Cardiac muscle cell (in vitro differentiated cells and primary cell): Measurements from ENCODE around the gene TLE4. TPM values are rescaled to one million over a fixed set of nuclear protein-coding genes. Genes with fewer than 3 reads are reported as not detected.

Source experiments
- DNase-seq, 2 donors: peaks; one replicate each; pipeline versions ENCODE4 v3.0.0 to v3.0.0-alpha.2; 2010 to 2017; ENCODE audit warnings: low read depth in 1 of 2, low spot score in 1 of 2
- H3K27ac ChIP-seq: fragments of 200-600 bp; sonication (generic); 2 replicates; pipeline ENCODE4 v1.5.1; 2016
- H3K27me3 ChIP-seq: fragments of 200-600 bp; sonication (generic); 2 replicates; pipeline ENCODE4 v1.6.0; 2016; ENCODE audit warnings: control low read depth
- H3K36me3 ChIP-seq: fragments of 200-600 bp; sonication (generic); 2 replicates; pipeline ENCODE4 v1.5.1; 2016; ENCODE audit warnings: control low read depth
- H3K4me1 ChIP-seq: fragments of 200-600 bp; sonication (generic); 2 replicates; pipeline ENCODE4 v1.8.1; 2017; ENCODE audit warnings: low read depth, mild to moderate bottlenecking, mixed run types
- H3K4me3 ChIP-seq: fragments of 200-600 bp; sonication (generic); 2 replicates; pipeline ENCODE4 v1.5.1; 2016; ENCODE audit warnings: mild to moderate bottlenecking
- H3K9me3 ChIP-seq: fragments of 200-600 bp; sonication (generic); 2 replicates; pipeline ENCODE4 v1.5.1; 2017; ENCODE audit warnings: low read depth, mild to moderate bottlenecking, control low read depth
- polyA plus RNA-seq: library from polyadenylated mRNA; unstranded; fragments of >200 nt; fragmentation: Nextera tagmentation; extraction: Ambion mirVana; gene quantifications from 2 replicates; pipeline ENCODE4 v1.2.1, GENCODE V29; 2016
- total RNA-seq: library from RNA; depleted of rRNA; stranded (reverse); fragments of >200 nt; gene quantifications from 2 replicates; pipeline ENCODE4 v1.2.3, GENCODE V29; 2016
- TF ChIP-seq, protein P1 (sequence below): IDR thresholded peaks from 2 replicates; pipeline ENCODE4 v1.5.1; 2012; ENCODE audit warnings: low read depth, mild to moderate bottlenecking, low read length

Gene TLE4
- total and polyA plus RNA-seq, 2 experiments from 2014 or later = 9.1 to 11.9 TPM

DNA sequence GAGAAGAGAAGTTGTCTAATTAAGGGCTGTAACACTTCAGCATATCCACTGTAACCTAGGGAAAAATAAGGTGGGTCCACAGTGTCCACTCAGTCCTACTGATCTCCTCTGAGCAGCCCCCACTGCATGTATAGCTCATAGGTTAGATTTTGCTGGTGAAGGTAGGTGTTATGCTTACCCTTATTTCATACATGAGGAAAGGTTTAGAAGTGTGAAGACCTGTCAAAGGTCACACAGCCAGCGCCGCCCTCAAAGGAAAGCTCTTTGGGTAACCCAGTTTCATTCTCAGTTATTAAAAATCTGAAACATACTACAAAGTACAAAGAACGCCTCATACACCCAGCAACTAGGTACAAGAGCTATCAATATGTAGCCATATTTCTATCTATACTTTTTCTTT, 87.2 kb downstream of the TLE4 start:
- Histone ChIP-seq H3K4me1 (no peaks in the 10 kb centered on the region), H3K4me3 (no peak overlapping the region), H3K27me3 (no peaks in the 10 kb centered on the region), H3K36me3 (no peaks in the 10 kb centered on the region), H3K27ac (no peak overlapping the region), H3K9me3 (no peaks in the 10 kb centered on the region)
- TF ChIP-seq, protein P1, sequence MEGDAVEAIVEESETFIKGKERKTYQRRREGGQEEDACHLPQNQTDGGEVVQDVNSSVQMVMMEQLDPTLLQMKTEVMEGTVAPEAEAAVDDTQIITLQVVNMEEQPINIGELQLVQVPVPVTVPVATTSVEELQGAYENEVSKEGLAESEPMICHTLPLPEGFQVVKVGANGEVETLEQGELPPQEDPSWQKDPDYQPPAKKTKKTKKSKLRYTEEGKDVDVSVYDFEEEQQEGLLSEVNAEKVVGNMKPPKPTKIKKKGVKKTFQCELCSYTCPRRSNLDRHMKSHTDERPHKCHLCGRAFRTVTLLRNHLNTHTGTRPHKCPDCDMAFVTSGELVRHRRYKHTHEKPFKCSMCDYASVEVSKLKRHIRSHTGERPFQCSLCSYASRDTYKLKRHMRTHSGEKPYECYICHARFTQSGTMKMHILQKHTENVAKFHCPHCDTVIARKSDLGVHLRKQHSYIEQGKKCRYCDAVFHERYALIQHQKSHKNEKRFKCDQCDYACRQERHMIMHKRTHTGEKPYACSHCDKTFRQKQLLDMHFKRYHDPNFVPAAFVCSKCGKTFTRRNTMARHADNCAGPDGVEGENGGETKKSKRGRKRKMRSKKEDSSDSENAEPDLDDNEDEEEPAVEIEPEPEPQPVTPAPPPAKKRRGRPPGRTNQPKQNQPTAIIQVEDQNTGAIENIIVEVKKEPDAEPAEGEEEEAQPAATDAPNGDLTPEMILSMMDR = no peak
- DNase-seq = no peak

DNA sequence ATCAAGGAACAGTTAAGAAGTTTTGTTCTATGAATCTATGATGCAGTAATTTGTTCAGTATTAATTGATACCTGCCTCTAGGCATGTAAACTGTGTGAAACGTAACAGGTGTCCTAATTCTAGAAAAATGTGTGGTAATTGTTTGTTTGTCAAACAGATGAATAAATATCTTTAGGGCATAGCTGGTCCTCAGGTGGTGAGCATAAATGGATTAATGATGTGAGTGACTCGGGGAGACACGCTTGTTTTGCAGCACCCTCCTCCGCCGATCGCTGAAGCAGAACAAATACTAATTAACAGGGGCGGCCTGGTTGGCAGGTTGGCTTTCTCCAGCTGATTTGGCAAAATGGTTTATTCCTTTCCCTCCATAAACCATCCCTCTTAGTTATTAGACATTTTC, 88.8 kb downstream of the TLE4 start:
- no peak overlapping the region for H3K27ac ChIP-seq
- no peak overlapping the region for H3K4me3 ChIP-seq
- no peaks in the 10 kb centered on the region for H3K27me3 ChIP-seq
- TF ChIP-seq, protein P1 = no peak
- no peaks in the 10 kb centered on the region for H3K4me1 ChIP-seq
- no peaks in the 10 kb centered on the region for H3K36me3 ChIP-seq
- H3K9me3 ChIP-seq = no peaks in the 10 kb centered on the region
- no peak for DNase-seq

DNA sequence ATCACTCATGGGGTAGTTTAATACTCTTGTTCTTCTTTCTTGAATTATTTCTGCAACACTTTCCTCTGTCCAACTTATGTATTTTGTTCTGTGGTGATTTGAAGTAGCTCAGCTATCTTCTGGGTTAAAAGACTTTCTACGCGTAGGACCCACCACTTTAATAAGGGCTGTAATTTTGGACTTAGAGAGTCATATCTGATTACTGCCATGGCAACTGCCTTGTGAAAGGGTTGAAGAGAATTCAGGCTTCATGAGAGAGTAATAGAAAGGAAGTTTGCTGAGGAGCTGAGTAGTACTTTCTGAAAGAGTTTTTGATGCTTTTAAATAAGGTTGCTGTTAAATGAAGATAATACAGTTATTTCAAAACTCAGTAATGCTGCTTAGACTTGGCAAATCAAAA, 89.5 kb downstream of the TLE4 start:
- TF ChIP-seq, protein P1 = no peak
- no peaks in the 10 kb centered on the region for H3K36me3 ChIP-seq
- H3K9me3 ChIP-seq = no peaks in the 10 kb centered on the region
- peak in 1 of 2 donors; percentile 16 for DNase-seq
- no peaks in the 10 kb centered on the region for H3K4me1 ChIP-seq
- H3K27me3 ChIP-seq = no peaks in the 10 kb centered on the region
- H3K4me3 ChIP-seq = no peak overlapping the region
- H3K27ac ChIP-seq = no peak overlapping the region

DNA sequence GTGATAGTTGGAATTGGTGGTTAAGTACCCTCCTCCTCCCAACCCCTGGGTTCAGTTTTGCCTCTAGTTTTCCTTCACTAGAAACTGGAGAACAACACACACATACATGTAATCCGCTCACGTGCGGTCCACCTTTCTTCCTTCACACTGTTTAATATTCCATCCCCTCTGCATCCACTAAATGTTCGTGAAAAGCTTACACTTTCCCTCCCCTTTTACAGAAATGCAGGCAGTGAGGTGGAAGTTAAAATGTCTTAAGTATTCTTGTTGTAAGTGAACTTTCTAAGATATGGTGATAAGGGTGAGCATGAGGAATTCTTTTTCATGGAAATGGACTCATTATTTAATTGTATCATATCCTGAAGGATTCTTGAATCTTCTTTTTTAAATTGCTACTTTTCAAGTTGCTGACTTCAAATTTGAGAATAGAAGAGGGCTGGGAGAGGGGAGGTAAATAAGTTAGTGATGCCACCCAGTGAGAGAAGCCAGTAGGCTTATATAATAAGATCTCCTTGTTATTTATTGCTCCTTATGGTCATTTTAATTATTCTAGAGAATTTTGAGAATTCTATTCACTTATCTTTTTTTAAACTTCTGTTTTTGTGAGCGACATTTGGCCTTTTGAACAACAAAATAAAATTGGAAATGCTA, 90.2 kb downstream of the TLE4 start:
- Histone ChIP-seq H3K9me3 (no peaks in the 10 kb centered on the region), H3K27me3 (no peaks in the 10 kb centered on the region), H3K27ac (no peak overlapping the region), H3K4me3 (no peak overlapping the region), H3K4me1 (no peaks in the 10 kb centered on the region), H3K36me3 (no peaks in the 10 kb centered on the region)
- TF ChIP-seq, protein P1 = no peak
- no peak for DNase-seq

DNA sequence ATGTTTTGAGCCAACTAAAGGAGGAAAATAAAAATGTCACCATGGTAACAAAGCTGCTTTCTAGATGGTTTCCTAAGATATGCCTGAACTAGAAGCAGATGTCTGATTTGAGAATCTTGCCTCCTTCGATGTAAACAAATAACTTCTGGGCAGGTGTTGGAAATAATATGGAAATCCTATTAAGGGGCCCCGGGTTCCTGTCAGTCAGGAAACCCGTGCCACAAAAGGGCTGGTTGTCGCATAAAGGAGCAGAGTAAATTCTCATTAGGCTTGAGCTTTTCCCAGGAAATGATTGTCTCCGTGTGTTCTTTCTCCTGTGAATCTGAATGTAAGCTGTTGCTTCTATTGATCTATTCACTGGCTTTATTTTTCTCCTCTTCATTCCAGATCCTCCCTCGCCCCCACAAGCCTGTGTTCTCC, 90.8 kb downstream of the TLE4 start:
- no peaks in the 10 kb centered on the region for H3K27me3 ChIP-seq
- no peaks in the 10 kb centered on the region for H3K9me3 ChIP-seq
- no peaks in the 10 kb centered on the region for H3K4me1 ChIP-seq
- no peak overlapping the region for H3K4me3 ChIP-seq
- no peak overlapping the region for H3K27ac ChIP-seq
- no peak for DNase-seq
- TF ChIP-seq, protein P1 = no peak
- H3K36me3 ChIP-seq = no peaks in the 10 kb centered on the region

DNA sequence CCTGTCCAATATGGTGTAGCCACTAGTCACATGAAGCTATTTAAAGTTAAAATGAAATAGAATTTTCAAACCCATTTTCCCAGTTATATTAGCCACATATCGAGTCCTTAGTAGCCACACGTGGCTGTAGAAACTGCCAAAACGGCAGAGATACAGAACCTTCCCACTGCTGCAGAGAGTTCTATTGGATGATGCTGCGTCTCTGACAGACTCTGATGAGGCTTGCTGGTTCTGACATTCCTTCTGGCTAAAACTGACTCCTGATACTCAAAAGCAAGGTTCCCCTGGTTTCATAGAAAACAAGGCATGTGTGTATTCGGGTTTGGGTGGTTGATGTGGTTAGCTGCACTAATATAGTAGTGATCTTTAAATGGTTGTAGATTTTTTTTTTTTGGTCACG, 91.5 kb downstream of the TLE4 start:
- Histone ChIP-seq H3K36me3 (no peaks in the 10 kb centered on the region), H3K4me1 (no peaks in the 10 kb centered on the region), H3K4me3 (no peak overlapping the region), H3K9me3 (no peaks in the 10 kb centered on the region), H3K27ac (no peak overlapping the region), H3K27me3 (no peaks in the 10 kb centered on the region)
- TF ChIP-seq, protein P1 = no peak
- DNase-seq = no peak
